ENCODE results near the gene OR4K13. TPM values are rescaled to one million over a fixed set of nuclear protein-coding genes. Genes with fewer than 3 reads are reported as not detected.

OR4K13 gene, protein sequence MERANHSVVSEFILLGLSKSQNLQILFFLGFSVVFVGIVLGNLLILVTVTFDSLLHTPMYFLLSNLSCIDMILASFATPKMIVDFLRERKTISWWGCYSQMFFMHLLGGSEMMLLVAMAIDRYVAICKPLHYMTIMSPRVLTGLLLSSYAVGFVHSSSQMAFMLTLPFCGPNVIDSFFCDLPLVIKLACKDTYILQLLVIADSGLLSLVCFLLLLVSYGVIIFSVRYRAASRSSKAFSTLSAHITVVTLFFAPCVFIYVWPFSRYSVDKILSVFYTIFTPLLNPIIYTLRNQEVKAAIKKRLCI
- total RNA-seq (2021; ENCODE audit: unreplicated experiment) (not detected), Bru-seq, nascent RNA (not detected), BruChase-seq, experiment 1, labeled RNA remaining after a 6-hour chase (not detected), BruChase-seq, experiment 2, labeled RNA remaining after a 2-hour chase (not detected)
- polyA plus RNA-seq (2012) = not detected in 2 replicates
- long read RNA-seq = 0 reads

DNA sequence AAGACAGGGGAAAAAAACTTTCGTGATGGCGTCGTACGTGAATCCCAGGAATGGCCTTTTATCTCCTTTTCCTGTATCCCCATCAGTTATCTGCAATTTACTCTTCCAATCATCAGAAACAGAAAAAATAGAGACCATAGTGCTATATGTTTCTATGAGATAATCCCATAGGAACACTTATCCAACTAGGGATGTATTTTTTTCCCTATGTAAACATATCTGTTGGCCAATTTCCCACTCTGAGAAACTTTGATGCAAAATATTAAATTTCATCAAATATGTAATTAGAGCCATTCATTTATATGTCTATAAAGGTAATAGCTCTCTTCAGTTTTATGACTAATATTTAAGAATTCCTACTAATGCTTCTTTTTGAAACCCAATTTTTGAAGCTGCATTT, at the start of gene OR4K13:
TSS of gene OR4K13 (minus strand) at position 101 of the 400 bp plus-strand sequence. CDS start 1,280 bp downstream, outside the sequence.
- intact Hi-C loops (cut with micrococcal nuclease) = no loop called here
- Histone ChIP-seq H3K9ac (ENCODE audit: low read length) (no peak within 1 kb of the TSS), H3K79me2 (ENCODE audit: insufficient read depth, low read length) (no peaks in the 10 kb centered on the region), H4K20me1 (ENCODE audit: insufficient read depth) (no peaks in the 10 kb centered on the region), H3K27me3 (ENCODE audit: insufficient read depth, low read length) (no peaks in the 10 kb centered on the region), H3K9me2 (ENCODE audit: insufficient read depth) (no peaks in the 10 kb centered on the region), H3K4me3 (replicated peaks in 1 of 2; ENCODE audit: low read depth in 1 of 2, low read length in 2 of 2) (no peak within 1 kb of the TSS), H2AFZ (ENCODE audit: low read depth, low read length, poor library complexity, severe bottlenecking) (no peak within 1 kb of the TSS), H3K27ac (ENCODE audit: low read depth, low read length) (no peak within 1 kb of the TSS), H3K36me3 (ENCODE audit: control insufficient read depth in 1 of 2, insufficient read depth in 2 of 2, low read length in 2 of 2) (no peaks in the 10 kb centered on the region), H3K4me2 (ENCODE audit: low read length) (no peak within 1 kb of the TSS), H3K4me1 (ENCODE audit: control insufficient read depth in 1 of 2, insufficient read depth in 2 of 2, low read length in 2 of 2) (no peaks in the 10 kb centered on the region), H3K9me3 (ENCODE audit: control insufficient read depth in 1 of 2, insufficient read depth in 1 of 2, low read depth in 1 of 2, low read length in 2 of 2) (0 out of 4 replicates have a peak, but pooled peaks cover 0 to 4% of the 10 kb centered on the region in 2 experiments)
- POLR2A ChIA-PET = no interaction called here
- no peak for ATAC-seq
- no peak for TF ChIP-seq POLR2AphosphoS5 (IDR thresholded peaks at IDR 0.05; ENCODE audit: low read depth, low read length)
- CTCF ChIA-PET = no interaction called here
- no TSS peak for BruUV-seq (replicated peaks)
- RAD21 ChIA-PET (ENCODE audit: low non-redundant PET in 1 of 2, low total read pairs in 2 of 2, uncharacterized antibody in 2 of 2, unreplicated experiment in 2 of 2) = no interaction called here
- DNase-seq (ENCODE audit: low read depth, low spot score) = no peak

DNA sequence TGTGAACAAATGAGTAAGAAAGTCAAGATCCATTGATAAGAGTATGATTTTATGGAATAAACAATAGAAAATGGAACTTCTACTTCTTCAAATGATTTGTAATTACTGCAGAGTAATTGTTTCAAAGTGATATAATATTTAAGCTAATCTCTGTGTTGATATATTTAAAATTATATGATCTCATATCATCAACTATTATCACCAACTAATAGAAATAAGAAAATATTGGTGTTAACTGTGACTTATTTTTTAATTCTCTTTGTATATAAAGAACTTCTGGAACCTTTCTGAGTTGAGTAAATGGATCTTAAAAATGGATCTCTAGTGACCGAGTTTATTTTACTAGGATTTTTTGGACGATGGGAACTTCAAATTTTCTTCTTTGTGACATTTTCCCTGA, 23.9 kb upstream of the OR4K13 start, which contains the start of gene OR4L1:
TSS of gene OR4L1 (plus strand) at position 301 of the 400 bp plus-strand sequence. CDS start at position 301, 0 bp downstream.
- Histone ChIP-seq H3K4me2 (ENCODE audit: low read length) (no peak within 1 kb of the TSS), H3K27me3 (ENCODE audit: insufficient read depth, low read length) (no peaks in the 10 kb centered on the region), H3K27ac (ENCODE audit: low read depth, low read length) (no peak within 1 kb of the TSS), H3K9me3 (ENCODE audit: control insufficient read depth in 1 of 2, insufficient read depth in 1 of 2, low read depth in 1 of 2, low read length in 2 of 2) (peaks cover 0 to 14% of the 10 kb centered on the region in 2 experiments; a peak in 1 of 4 replicates), H3K4me3 (replicated peaks in 1 of 2; ENCODE audit: low read depth in 1 of 2, low read length in 2 of 2) (no peak within 1 kb of the TSS), H3K9me2 (ENCODE audit: insufficient read depth) (no peaks in the 10 kb centered on the region), H4K20me1 (ENCODE audit: insufficient read depth) (no peaks in the 10 kb centered on the region), H3K4me1 (ENCODE audit: control insufficient read depth in 1 of 2, insufficient read depth in 2 of 2, low read length in 2 of 2) (no peaks in the 10 kb centered on the region), H3K9ac (ENCODE audit: low read length) (no peak within 1 kb of the TSS), H3K79me2 (ENCODE audit: insufficient read depth, low read length) (no peaks in the 10 kb centered on the region), H2AFZ (ENCODE audit: low read depth, low read length, poor library complexity, severe bottlenecking) (no peak within 1 kb of the TSS), H3K36me3 (ENCODE audit: control insufficient read depth in 1 of 2, insufficient read depth in 2 of 2, low read length in 2 of 2) (no peaks in the 10 kb centered on the region)
- POLR2A ChIA-PET = no interaction called here
- CTCF ChIA-PET = no interaction called here
- ATAC-seq = no peak
- BruUV-seq (replicated peaks) = no TSS peak
- DNase-seq (ENCODE audit: low read depth, low spot score) = no peak
- RAD21 ChIA-PET (ENCODE audit: low non-redundant PET in 1 of 2, low total read pairs in 2 of 2, uncharacterized antibody in 2 of 2, unreplicated experiment in 2 of 2) = no interaction called here
- intact Hi-C loops (cut with micrococcal nuclease) = no loop called here
- TF ChIP-seq POLR2AphosphoS5 (IDR thresholded peaks at IDR 0.05; ENCODE audit: low read depth, low read length) (no peak), SIN3A (IDR thresholded peaks at IDR 0.05; ENCODE audit: low read depth) (no peak), EZH2 (IDR thresholded peaks at IDR 0.05) (no peak), RAD21 (IDR thresholded peaks at IDR 0.05; ENCODE audit: low read depth) (no peak), CEBPB (IDR thresholded peaks at IDR 0.05; ENCODE audit: low read depth) (no peak), FOSL1 (IDR thresholded peaks at IDR 0.05; ENCODE audit: low read depth) (no peak)
- TF ChIP-seq, protein P1, sequence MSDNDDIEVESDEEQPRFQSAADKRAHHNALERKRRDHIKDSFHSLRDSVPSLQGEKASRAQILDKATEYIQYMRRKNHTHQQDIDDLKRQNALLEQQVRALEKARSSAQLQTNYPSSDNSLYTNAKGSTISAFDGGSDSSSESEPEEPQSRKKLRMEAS (IDR thresholded peaks at IDR 0.05) = no peak
- TF ChIP-seq, protein P2, sequence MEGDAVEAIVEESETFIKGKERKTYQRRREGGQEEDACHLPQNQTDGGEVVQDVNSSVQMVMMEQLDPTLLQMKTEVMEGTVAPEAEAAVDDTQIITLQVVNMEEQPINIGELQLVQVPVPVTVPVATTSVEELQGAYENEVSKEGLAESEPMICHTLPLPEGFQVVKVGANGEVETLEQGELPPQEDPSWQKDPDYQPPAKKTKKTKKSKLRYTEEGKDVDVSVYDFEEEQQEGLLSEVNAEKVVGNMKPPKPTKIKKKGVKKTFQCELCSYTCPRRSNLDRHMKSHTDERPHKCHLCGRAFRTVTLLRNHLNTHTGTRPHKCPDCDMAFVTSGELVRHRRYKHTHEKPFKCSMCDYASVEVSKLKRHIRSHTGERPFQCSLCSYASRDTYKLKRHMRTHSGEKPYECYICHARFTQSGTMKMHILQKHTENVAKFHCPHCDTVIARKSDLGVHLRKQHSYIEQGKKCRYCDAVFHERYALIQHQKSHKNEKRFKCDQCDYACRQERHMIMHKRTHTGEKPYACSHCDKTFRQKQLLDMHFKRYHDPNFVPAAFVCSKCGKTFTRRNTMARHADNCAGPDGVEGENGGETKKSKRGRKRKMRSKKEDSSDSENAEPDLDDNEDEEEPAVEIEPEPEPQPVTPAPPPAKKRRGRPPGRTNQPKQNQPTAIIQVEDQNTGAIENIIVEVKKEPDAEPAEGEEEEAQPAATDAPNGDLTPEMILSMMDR (IDR thresholded peaks at IDR 0.05 in 2 of 3, conservative IDR thresholded peaks at IDR 0.05 in 1 of 3; ENCODE audit: borderline replicate concordance in 1 of 3, insufficient read depth in 1 of 3, low read depth in 2 of 3, low read length in 2 of 3) = no peak
